ENCODE results near the gene SLC2A4RG. TPM values are rescaled to one million over a fixed set of nuclear protein-coding genes. Genes with fewer than 3 reads are reported as not detected.

SLC2A4RG gene
- total and polyA plus RNA-seq, 2 of the 4 experiments (the other 2 are of a cell fraction): 5.0 to 50.3 TPM

DNA sequence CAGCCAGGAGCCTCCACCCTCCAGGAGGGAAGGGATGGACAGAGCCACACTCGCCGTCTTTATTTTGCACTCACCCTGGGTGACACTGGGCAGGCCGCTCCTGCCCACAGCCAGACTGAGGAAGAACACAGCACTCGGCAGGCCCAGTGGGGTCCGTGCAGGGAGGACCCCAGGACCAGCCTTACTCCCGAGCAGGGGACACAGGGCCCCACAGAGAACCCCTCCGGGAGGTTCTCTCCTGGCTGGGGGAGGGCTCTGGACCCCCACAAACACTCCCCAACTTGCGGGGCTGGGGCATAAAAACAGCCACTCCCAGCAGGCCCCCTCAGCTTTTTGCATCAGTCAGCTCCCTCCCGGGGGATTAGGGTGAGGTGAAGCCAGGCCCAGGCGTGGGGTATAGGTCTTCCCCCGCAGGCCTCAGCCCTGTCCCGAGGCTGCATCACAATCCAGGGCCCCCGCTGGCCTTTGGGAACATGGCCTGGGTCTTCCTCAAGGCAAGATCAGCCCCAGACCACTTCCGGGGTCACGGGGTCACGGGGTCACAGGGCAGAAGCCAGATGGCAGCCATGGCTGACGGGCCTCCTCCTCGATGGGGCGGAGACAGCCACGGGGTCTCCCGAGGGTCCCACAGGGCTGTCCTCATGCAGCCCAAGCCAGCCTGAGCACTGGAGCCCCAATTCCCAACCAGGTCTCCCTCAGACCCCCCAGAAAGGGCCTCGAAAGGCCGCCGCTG is 39.9 kb upstream of the SLC2A4RG start:
- TF ChIP-seq BHLHE40 (IDR thresholded peaks at IDR 0.05; ENCODE audit: low read depth, low read length) (no peak), MAFK (IDR thresholded peaks at IDR 0.05; ENCODE audit: low read depth, low read length) (no peak), RFX5 (IDR thresholded peaks at IDR 0.05; ENCODE audit: low read depth, low read length) (no peak), CEBPB (IDR thresholded peaks at IDR 0.05; ENCODE audit: low read depth, low read length) (no peak), FOS (IDR thresholded peaks at IDR 0.05; ENCODE audit: low read depth, low read length) (no peak), MXI1 (IDR thresholded peaks at IDR 0.05; ENCODE audit: borderline replicate concordance, low read depth, low read length) (no peak), ELK1 (IDR thresholded peaks at IDR 0.05; ENCODE audit: borderline replicate concordance, low read depth, low read length) (no peak), RAD21 (IDR thresholded peaks at IDR 0.05; ENCODE audit: low read length) (no peak), RCOR1 (IDR thresholded peaks at IDR 0.05; ENCODE audit: insufficient replicate concordance, low read length) (no peak), MAZ (IDR thresholded peaks at IDR 0.05; ENCODE audit: borderline replicate concordance, low read depth, low read length) (no peak), CHD1 (IDR thresholded peaks at IDR 0.05; ENCODE audit: low read depth, low read length) (no peak), CTCF (conservative IDR thresholded peaks at IDR 0.05; ENCODE audit: low read depth, low read length) (no peak), SMC3 (IDR thresholded peaks at IDR 0.05; ENCODE audit: low read depth, low read length) (no peak)
- H3K9ac ChIP-seq (ENCODE audit: low read depth, low read length): no peak overlapping the region
- peak overlapping the region; percentile 30 for H3K14ac ChIP-seq (replicated peaks; ENCODE audit: low read depth, low read length)
- H3K56ac ChIP-seq (ENCODE audit: extremely low read depth, insufficient read depth, low read length): peak overlapping the region; percentile 31
- peak overlapping the region; percentile 81 for H4K5ac ChIP-seq (ENCODE audit: low read depth, low read length)
- H4K91ac ChIP-seq (ENCODE audit: insufficient read depth, low read depth, low read length): peak overlapping the region; percentile 97
- H3K4me1 ChIP-seq (ENCODE audit: control insufficient read depth, insufficient read depth, low read length): peaks cover 22% of the 10 kb centered on the region
- in situ Hi-C loops (cut with MboI; ENCODE audit: low sequenced_read_pairs) (loop anchor here (10.0 kb wide), 1 partner anchor 165 kb away; the partner anchor contains the start of genes ABHD16B and TPD52L2), intact Hi-C loops (cut with micrococcal nuclease) (no loop called here), dilution Hi-C loops (cut with HindIII; ENCODE audit: low sequenced_read_pairs, unreplicated experiment) (no loop called here)
- H3K18ac ChIP-seq (ENCODE audit: low read depth, low read length): peak overlapping the region; percentile 82
- H2BK5ac ChIP-seq (ENCODE audit: low read depth, low read length, poor library complexity, severe bottlenecking): peak overlapping the region; percentile 98
- H3K4me3 ChIP-seq (ENCODE audit: insufficient read depth, low read depth, low read length): no peak overlapping the region
- no peaks in the 10 kb centered on the region for H3K9me1 ChIP-seq (ENCODE audit: insufficient read depth, low read length)
- peak overlapping the region; percentile 91 to 92 for H4K8ac ChIP-seq (ENCODE audit: low read depth in 2 of 2, low read length in 2 of 2)
- peak overlapping the region; percentile 36; the same call in 1 of the 3 replicates for H2BK15ac ChIP-seq (ENCODE audit: low read depth, low read length)
- H3K4ac ChIP-seq (ENCODE audit: low read depth, low read length): peak overlapping the region; percentile 96
- H3K27me3 ChIP-seq (ENCODE audit: control insufficient read depth, insufficient read depth, low read length): no peaks in the 10 kb centered on the region
- peak overlapping the region; percentile 65 for H2BK120ac ChIP-seq (ENCODE audit: low read depth, low read length)
- no peak overlapping the region; the same call in 1 of the 2 replicates for H3K23ac ChIP-seq (ENCODE audit: low read depth, low read length)
- ChIA-PET CTCF (no interaction called here), POLR2A (ENCODE audit: unreplicated experiment) (interaction anchor here (1.6 kb wide), 1 partner anchor 8 kb away, joined by 5 read pairs; the partner anchor contains the start of genes ARFRP1 and ZGPAT)
- H3K36me3 ChIP-seq (ENCODE audit: control insufficient read depth, insufficient read depth, low read length): peaks cover 18% of the 10 kb centered on the region
- peak overlapping the region; percentile 82 for H2AK5ac ChIP-seq (ENCODE audit: low read depth, low read length)
- peak; percentile 27; the same call in 1 of the 2 replicates for ATAC-seq (ENCODE audit: low read depth)
- WGBS, 2 experiments (ENCODE audit: extremely low coverage in 2 of 2, insufficient read length in 1 of 2): 100% methylated on average over 2 of the region's 24 CpGs; no CpG with 5 or more reads in 1 of the 2 experiments
- H2BK20ac ChIP-seq (ENCODE audit: low read depth, low read length): peak overlapping the region; percentile 58; the same call in 1 of the 2 replicates
- no peak for DNase-seq
- peak overlapping the region; percentile 88 for H2AK9ac ChIP-seq (replicated peaks; ENCODE audit: low read depth, low read length, poor library complexity)
- peak overlapping the region; percentile 76 for H3K27ac ChIP-seq (ENCODE audit: insufficient read depth, low read length)
- H3K9me3 ChIP-seq (ENCODE audit: control insufficient read depth, insufficient read depth, low read length): no peaks in the 10 kb centered on the region
- TSS peak; percentile 79 for BruUV-seq (replicated peaks)
- H4K20me1 ChIP-seq (ENCODE audit: insufficient read depth, low read length): no peaks in the 10 kb centered on the region
- peak overlapping the region; percentile 73 for H2AFZ ChIP-seq (replicated peaks; ENCODE audit: low read length, poor library complexity)
- peak overlapping the region; percentile 11; the same call in 1 of the 2 replicates for H3K4me2 ChIP-seq (ENCODE audit: low read depth, low read length)
- peaks cover 17 to 58% of the 10 kb centered on the region in 2 experiments; a peak in 3 of 4 replicates for H3K79me1 ChIP-seq (ENCODE audit: low read depth in 1 of 2, low read length in 2 of 2)

Measured in IMR-90 (cell line).